SU-DHL-6 (cell line): ENCODE results near the gene RBM4B.

ENCODE experiments used
- H2AFZ ChIP-seq: fragments of 200-600 bp; sonication (generic); 2 replicates; pipeline ENCODE4 v1.6.1; 2014; ENCODE audit warnings: low read depth, mild to moderate bottlenecking, moderate library complexity, mixed read lengths, antibody characterized with exemption, low read length; ENCODE audit not compliant: severe bottlenecking
- H3F3A ChIP-seq: fragments of 200-600 bp; shearing (Covaris generic); 2 replicates; pipeline ENCODE4 v1.6.0; 2016; ENCODE audit warnings: antibody characterized with exemption, mild to moderate bottlenecking; ENCODE audit not compliant: insufficient read depth
- H3K27ac ChIP-seq: fragments of 200-600 bp; sonication (generic); 2 replicates; pipeline ENCODE4 v1.5.1; 2016; ENCODE audit warnings: low read depth, mild to moderate bottlenecking, low read length, moderate library complexity, mixed read lengths
- H3K27me3 ChIP-seq: fragments of 200-600 bp; sonication (generic), shearing (Covaris generic); 2 replicates; pipeline ENCODE4 v1.6.0; 2014; ENCODE audit warnings: mild to moderate bottlenecking, low read length
- H3K36me3 ChIP-seq: fragments of 200-600 bp; sonication (generic); 2 replicates; pipeline ENCODE4 v1.6.1; 2014; ENCODE audit warnings: mild to moderate bottlenecking, low read length, mixed read lengths
- H3K4me2 ChIP-seq: fragments of 300-600, 200-600 bp; shearing (Covaris generic), sonication (generic); 2 replicates; pipeline ENCODE4 v1.6.0; 2014; ENCODE audit warnings: low read length, low read depth, mild to moderate bottlenecking; ENCODE audit not compliant: poor library complexity, severe bottlenecking
- H3K4me3 ChIP-seq: fragments of 200-600 bp; sonication (generic); 2 replicates; pipeline ENCODE4 v1.5.1; 2014; ENCODE audit warnings: antibody characterized with exemption, low read length, mild to moderate bottlenecking, mixed read lengths; ENCODE audit not compliant: insufficient read depth, poor library complexity, severe bottlenecking
- H3K79me2 ChIP-seq: fragments of 200-600 bp; sonication (generic); 2 replicates; pipeline ENCODE4 v1.6.1; 2014; ENCODE audit warnings: mild to moderate bottlenecking, low read length, moderate library complexity; ENCODE audit not compliant: insufficient read depth
- H3K9ac ChIP-seq: fragments of 200-600 bp; sonication (generic); 2 replicates; pipeline ENCODE4 v1.7.0; 2014; ENCODE audit warnings: mild to moderate bottlenecking, low read length
- H3K9me2 ChIP-seq: fragments of 200-600 bp; sonication (generic); replicated peaks from 2 replicates; pipeline ENCODE4 v1.6.1; 2014; ENCODE audit warnings: low read length; ENCODE audit not compliant: insufficient read depth
- H3K9me3 ChIP-seq: fragments of 200-600 bp; sonication (generic); 2 replicates; pipeline ENCODE4 v1.6.1; 2014; ENCODE audit warnings: low read length, mixed read lengths; ENCODE audit not compliant: insufficient read depth
- H4K20me1 ChIP-seq: fragments of 200-600 bp; sonication (generic); 2 replicates; pipeline ENCODE4 v1.6.1; 2014; ENCODE audit warnings: low read depth, mild to moderate bottlenecking, antibody characterized with exemption, low read length, moderate library complexity, mixed read lengths
- EZH2phosphoT487 ChIP-seq: fragments of 200-600 bp; sonication (generic), shearing (Covaris generic); conservative IDR thresholded peaks from 2 replicates; pipeline ENCODE4 v1.6.1; 2018; ENCODE audit warnings: mild to moderate bottlenecking, antibody characterized with exemption, low read length, moderate library complexity, mixed read lengths
- TF ChIP-seq, protein P1 (sequence below): fragments of 200-600 bp; sonication (generic); IDR thresholded peaks from one replicate; pipeline ENCODE4 v1.5.1; 2017; ENCODE audit warnings: antibody characterized with exemption, mild to moderate bottlenecking, low read length, moderate library complexity; ENCODE audit not compliant: insufficient read depth, poor library complexity, severe bottlenecking

RBM4B gene

DNA sequence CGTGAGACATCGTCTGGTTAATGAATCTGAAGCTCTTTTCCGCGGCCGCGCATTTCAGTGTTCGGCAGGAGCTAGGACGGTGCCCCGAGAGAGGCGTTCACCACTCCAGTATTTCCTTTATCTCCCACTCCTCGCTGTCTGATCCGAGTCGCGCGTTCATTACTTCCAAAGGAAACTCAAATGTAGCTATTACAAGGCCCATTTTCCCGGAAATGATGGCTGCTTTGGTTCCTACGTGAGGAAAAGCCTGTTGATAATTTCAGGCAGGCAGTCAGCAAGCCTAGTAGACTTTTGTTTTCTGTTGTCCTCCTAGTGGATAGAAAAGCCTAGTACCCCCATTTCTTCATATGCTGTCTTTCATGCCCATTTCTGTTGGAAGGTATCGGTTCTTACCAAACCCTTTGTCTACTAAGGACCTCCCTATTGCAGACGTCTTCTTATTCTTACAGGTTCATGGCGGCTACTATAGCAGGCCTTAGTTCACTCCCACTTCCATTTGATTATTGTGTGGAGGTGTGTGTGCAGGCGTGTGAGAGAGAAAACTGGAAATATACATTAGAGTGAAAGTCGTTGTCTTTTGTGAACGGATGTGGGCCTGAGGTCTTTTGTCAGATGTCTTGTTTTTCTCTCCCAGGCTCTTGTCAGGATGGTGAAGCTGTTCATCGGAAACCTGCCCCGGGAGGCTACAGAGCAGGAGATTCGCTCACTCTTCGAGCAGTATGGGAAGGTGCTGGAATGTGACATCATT, 38.4 kb downstream of the RBM4B start:
- Histone ChIP-seq H3F3A (peaks cover 32% of the 10 kb centered on the region), H3K27me3 (no peaks in the 10 kb centered on the region), H3K9me2 (no peaks in the 10 kb centered on the region), H3K4me3 (peak overlapping the region; percentile 95), H4K20me1 (peaks cover 44% of the 10 kb centered on the region), H3K79me2 (peaks cover 83% of the 10 kb centered on the region), H3K9me3 (no peaks in the 10 kb centered on the region), H3K4me2 (peak overlapping the region; percentile 95), H3K9ac (peak overlapping the region; percentile 92), H3K36me3 (peaks cover 46% of the 10 kb centered on the region), H3K27ac (peak overlapping the region; percentile 76), H2AFZ (no peak overlapping the region)
- TF ChIP-seq EZH2phosphoT487, result no peak

DNA sequence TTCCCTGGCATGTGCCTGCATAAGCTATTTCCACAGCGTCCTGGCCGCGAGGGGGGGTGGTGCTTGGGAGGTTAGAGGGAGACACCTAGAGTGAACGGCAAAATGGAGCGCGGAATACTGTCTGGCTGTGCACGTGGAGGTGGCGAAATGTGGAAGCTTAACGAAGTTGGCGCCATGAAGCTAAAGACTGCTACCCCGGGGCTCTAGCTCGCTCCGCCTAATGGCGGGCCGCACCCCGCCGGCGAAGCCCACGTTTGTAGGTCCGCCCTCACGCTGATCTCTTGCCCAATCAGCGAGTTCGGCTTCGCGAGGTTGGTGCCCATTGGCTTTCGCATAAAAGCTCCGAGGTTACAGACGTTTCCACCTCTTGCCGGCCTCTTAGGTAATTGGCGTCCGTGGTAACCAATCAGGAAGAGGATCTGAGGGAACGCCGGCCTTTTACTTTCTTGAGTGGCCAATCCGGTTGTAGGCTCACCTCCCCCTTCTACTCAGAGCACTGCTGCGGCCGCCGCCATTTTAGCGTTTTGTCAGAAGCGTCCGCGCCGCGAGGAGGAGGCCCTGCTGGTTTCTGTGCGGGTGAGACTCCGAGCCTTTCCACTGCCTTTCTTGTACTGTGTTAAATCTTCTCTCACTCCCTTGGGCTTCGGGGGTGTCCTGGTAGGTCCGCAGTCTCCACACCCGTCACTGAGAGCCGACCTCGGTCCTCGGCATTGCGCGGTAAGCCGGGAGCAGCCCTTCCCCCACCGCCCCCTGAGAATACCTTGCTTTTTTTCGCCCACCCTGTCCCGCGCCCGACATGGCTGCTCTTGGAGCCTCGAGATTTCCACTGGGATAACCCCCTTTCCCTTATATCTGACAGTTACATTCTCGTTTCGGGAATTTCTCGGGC, 39.3 kb downstream of the RBM4B start, which contains the start of gene RBM4:
TSS of gene RBM4 (plus strand) at position 527 of the 889 bp plus-strand sequence. CDS start 1,009 bp downstream, outside the sequence.
- peaks cover 33% of the 10 kb centered on the region for H3F3A ChIP-seq
- peaks cover 36% of the 10 kb centered on the region for H4K20me1 ChIP-seq
- H3K27me3 ChIP-seq, result no peaks in the 10 kb centered on the region

DNA sequence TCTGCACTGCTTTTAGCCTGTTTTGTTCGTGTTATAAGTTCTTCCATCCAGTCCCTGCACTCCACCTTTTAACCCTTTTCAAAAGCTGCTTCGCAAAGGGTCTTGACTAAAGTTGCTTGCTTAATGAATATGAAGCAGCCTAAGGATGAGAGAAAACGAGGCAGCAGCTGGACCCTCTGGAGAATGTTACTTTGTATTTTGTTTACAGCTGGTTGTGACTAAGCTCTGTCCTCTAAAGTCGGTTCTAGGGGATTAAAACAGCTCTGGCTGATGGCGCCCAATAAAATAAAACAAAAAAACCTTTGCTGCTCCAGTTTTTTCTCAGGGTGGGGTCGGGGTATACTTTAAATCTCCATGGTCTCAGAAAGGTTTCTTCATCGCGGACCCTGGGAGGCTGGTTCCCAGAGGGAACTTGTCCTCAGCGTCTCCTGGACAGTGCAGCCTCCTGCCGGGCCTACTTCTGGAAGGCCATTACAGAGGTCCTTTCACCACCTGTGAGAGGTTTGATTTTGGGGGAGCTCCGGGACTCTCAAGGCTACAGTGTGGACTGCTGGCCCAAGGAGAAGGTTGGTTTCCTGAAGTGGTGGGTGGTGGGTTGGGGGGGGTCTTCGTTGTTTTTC, 40.0 kb downstream of the RBM4B start:
- H3F3A ChIP-seq, result peaks cover 39% of the 10 kb centered on the region
- H3K4me2 ChIP-seq, result peak overlapping the region; percentile 62
- TF ChIP-seq, protein P1, sequence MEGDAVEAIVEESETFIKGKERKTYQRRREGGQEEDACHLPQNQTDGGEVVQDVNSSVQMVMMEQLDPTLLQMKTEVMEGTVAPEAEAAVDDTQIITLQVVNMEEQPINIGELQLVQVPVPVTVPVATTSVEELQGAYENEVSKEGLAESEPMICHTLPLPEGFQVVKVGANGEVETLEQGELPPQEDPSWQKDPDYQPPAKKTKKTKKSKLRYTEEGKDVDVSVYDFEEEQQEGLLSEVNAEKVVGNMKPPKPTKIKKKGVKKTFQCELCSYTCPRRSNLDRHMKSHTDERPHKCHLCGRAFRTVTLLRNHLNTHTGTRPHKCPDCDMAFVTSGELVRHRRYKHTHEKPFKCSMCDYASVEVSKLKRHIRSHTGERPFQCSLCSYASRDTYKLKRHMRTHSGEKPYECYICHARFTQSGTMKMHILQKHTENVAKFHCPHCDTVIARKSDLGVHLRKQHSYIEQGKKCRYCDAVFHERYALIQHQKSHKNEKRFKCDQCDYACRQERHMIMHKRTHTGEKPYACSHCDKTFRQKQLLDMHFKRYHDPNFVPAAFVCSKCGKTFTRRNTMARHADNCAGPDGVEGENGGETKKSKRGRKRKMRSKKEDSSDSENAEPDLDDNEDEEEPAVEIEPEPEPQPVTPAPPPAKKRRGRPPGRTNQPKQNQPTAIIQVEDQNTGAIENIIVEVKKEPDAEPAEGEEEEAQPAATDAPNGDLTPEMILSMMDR, result no peak
- peak overlapping the region; percentile 34 for H3K4me3 ChIP-seq
- H3K27me3 ChIP-seq, result no peaks in the 10 kb centered on the region
- H3K9me3 ChIP-seq, result no peaks in the 10 kb centered on the region
- H3K79me2 ChIP-seq, result peaks cover 83% of the 10 kb centered on the region
- H4K20me1 ChIP-seq, result peaks cover 29% of the 10 kb centered on the region
- no peaks in the 10 kb centered on the region for H3K9me2 ChIP-seq
- H3K36me3 ChIP-seq, result peaks cover 34% of the 10 kb centered on the region
- H3K27ac ChIP-seq, result peak overlapping the region; percentile 57
- H2AFZ ChIP-seq, result peak overlapping the region; percentile 18
- H3K9ac ChIP-seq, result peak overlapping the region; percentile 92

More for the DNA sequence above, 39.3 kb downstream of the RBM4B start, which contains the start of gene RBM4:
- Histone ChIP-seq H3K36me3 (peaks cover 42% of the 10 kb centered on the region), H3K79me2 (peaks cover 83% of the 10 kb centered on the region), H3K9ac (peak within 1 kb of the TSS; percentile 92), H2AFZ (peak within 1 kb of the TSS; percentile 18), H3K9me3 (no peaks in the 10 kb centered on the region), H3K4me3 (peak within 1 kb of the TSS; percentile 95), H3K9me2 (no peaks in the 10 kb centered on the region), H3K4me2 (peak within 1 kb of the TSS; percentile 95), H3K27ac (peak within 1 kb of the TSS; percentile 76)
- TF ChIP-seq, protein P1, result no peak
- no peak for TF ChIP-seq EZH2phosphoT487
